ENCODE results near the gene UNC5C. TPM values are rescaled to one million over a fixed set of nuclear protein-coding genes. Genes with fewer than 3 reads are reported as not detected.
A peak's percentile ranks its signal among the peaks of the same experiment; 100 is the strongest.

The UNC5C gene
- total RNA-seq, 1 donor from 2014 or later: 0.97 TPM

GRCh38 chr4:95124906-95125504, 423.8 kb downstream of the UNC5C start:
- Mint-ChIP-seq H3K9me3 (ENCODE audit: unreplicated experiment) (no peaks in the 10 kb centered on the region), H3K27ac (ENCODE audit: unreplicated experiment) (no peak overlapping the region), H3K4me1 (ENCODE audit: unreplicated experiment) (peaks cover 19% of the 10 kb centered on the region), H3K27me3 (ENCODE audit: unreplicated experiment) (peaks cover 2% of the 10 kb centered on the region), H3K4me3 (ENCODE audit: unreplicated experiment) (no peak overlapping the region), H3K36me3 (ENCODE audit: low read depth, unreplicated experiment) (no peaks in the 10 kb centered on the region)
- TF ChIP-seq CTCF (IDR thresholded peaks at IDR 0.05; ENCODE audit: unreplicated experiment): peak; percentile 35
- peak; percentile 34 for DNase-seq (ENCODE audit: low spot score)

DNA sequence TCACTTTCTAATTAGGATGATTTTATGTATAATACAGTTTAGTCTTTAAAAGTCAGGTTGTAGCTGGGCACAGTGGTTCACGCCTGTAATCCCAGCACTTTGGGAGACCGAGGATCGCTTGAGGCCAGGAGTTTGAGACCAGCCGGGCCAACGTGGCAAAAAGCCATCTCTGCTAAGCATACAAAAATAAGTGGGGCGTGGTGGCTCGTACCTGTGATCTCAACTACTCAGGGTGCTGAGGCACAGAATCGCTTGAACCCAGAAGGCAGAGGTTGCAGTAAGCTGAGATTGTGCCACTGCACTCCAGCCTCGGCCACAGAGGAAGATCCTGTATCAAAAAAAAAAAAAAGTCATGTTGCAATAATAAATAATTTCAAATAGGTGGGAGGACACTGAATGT, 426.8 kb downstream of the UNC5C start:
- Mint-ChIP-seq H3K27ac (ENCODE audit: unreplicated experiment) (no peak overlapping the region), H3K4me3 (ENCODE audit: unreplicated experiment) (no peak overlapping the region), H3K27me3 (ENCODE audit: unreplicated experiment) (peaks cover 2% of the 10 kb centered on the region), H3K36me3 (ENCODE audit: low read depth, unreplicated experiment) (no peaks in the 10 kb centered on the region), H3K9me3 (ENCODE audit: unreplicated experiment) (no peaks in the 10 kb centered on the region), H3K4me1 (ENCODE audit: unreplicated experiment) (peaks cover 12% of the 10 kb centered on the region)
- no peak for DNase-seq (ENCODE audit: low spot score)
- TF ChIP-seq CTCF (IDR thresholded peaks at IDR 0.05; ENCODE audit: unreplicated experiment): no peak

GRCh38 chr4:95120456-95120855, 428.3 kb downstream of the UNC5C start:
- Mint-ChIP-seq H3K4me1 (ENCODE audit: unreplicated experiment) (peaks cover 12% of the 10 kb centered on the region), H3K4me3 (ENCODE audit: unreplicated experiment) (no peak overlapping the region), H3K36me3 (ENCODE audit: low read depth, unreplicated experiment) (peaks cover 3% of the 10 kb centered on the region), H3K27me3 (ENCODE audit: unreplicated experiment) (peaks cover 2% of the 10 kb centered on the region), H3K27ac (ENCODE audit: unreplicated experiment) (no peak overlapping the region), H3K9me3 (ENCODE audit: unreplicated experiment) (no peaks in the 10 kb centered on the region)
- TF ChIP-seq CTCF (IDR thresholded peaks at IDR 0.05; ENCODE audit: unreplicated experiment): no peak
- DNase-seq (ENCODE audit: low spot score): no peak

- H3K4me3 Mint-ChIP-seq (ENCODE audit: unreplicated experiment): no peak overlapping the region
- DNase-seq (ENCODE audit: low spot score): no peak
- peaks cover 5% of the 10 kb centered on the region for H3K4me1 Mint-ChIP-seq (ENCODE audit: unreplicated experiment)
- TF ChIP-seq CTCF (IDR thresholded peaks at IDR 0.05; ENCODE audit: unreplicated experiment): no peak
- no peaks in the 10 kb centered on the region for H3K9me3 Mint-ChIP-seq (ENCODE audit: unreplicated experiment)
- H3K36me3 Mint-ChIP-seq (ENCODE audit: low read depth, unreplicated experiment): peaks cover 3% of the 10 kb centered on the region
- H3K27me3 Mint-ChIP-seq (ENCODE audit: unreplicated experiment): no peaks in the 10 kb centered on the region
- no peak overlapping the region for H3K27ac Mint-ChIP-seq (ENCODE audit: unreplicated experiment)
These were observed 430.3 kb downstream of the UNC5C start for GRCh38 chr4:95118497-95118896.

GRCh38 chr4:95114521-95114920, 434.3 kb downstream of the UNC5C start:
- H3K4me3 Mint-ChIP-seq (ENCODE audit: unreplicated experiment): no peak overlapping the region
- no peak for TF ChIP-seq CTCF (IDR thresholded peaks at IDR 0.05; ENCODE audit: unreplicated experiment)
- H3K9me3 Mint-ChIP-seq (ENCODE audit: unreplicated experiment): no peaks in the 10 kb centered on the region
- no peaks in the 10 kb centered on the region for H3K27me3 Mint-ChIP-seq (ENCODE audit: unreplicated experiment)
- DNase-seq (ENCODE audit: low spot score): no peak
- no peak overlapping the region for H3K27ac Mint-ChIP-seq (ENCODE audit: unreplicated experiment)
- H3K4me1 Mint-ChIP-seq (ENCODE audit: unreplicated experiment): peaks cover 4% of the 10 kb centered on the region
- H3K36me3 Mint-ChIP-seq (ENCODE audit: low read depth, unreplicated experiment): peaks cover 3% of the 10 kb centered on the region
